NB4 (cell line): ENCODE results near the gene SLC34A2.

ENCODE experiments used
- DNase-seq: peaks from one replicate; pipeline ENCODE4 v3.0.0; 2010; ENCODE audit warnings: low read depth
- H3K4me3 ChIP-seq: one replicate; pipeline ENCODE4 v1.5.1; 2011; ENCODE audit warnings: mild to moderate bottlenecking, low read depth, low read length, moderate library complexity
- CTCF ChIP-seq: IDR thresholded peaks from one replicate; pipeline ENCODE4 v1.5.1; 2012; ENCODE audit warnings: low read depth, low read length
- MAX ChIP-seq: IDR thresholded peaks from 2 replicates; pipeline ENCODE4 v1.6.1; 2011; ENCODE audit warnings: low read depth, low read length
- MYC ChIP-seq: IDR thresholded peaks from 2 replicates; pipeline ENCODE4 v1.6.1; 2011; ENCODE audit warnings: low read depth, low read length
- POLR2A ChIP-seq: IDR thresholded peaks from 2 replicates; pipeline ENCODE4 v1.6.1; 2011; ENCODE audit warnings: mild to moderate bottlenecking; ENCODE audit not compliant: insufficient read length; ENCODE audit errors: extremely low read depth

The SLC34A2 gene

GRCh38 chr4:25704516-25704915, 48.9 kb downstream of the SLC34A2 start:
- no peak for DNase-seq
- no peak for TF ChIP-seq MAX
- H3K4me3 ChIP-seq, result no peak overlapping the region

- TF ChIP-seq MAX (no peak), POLR2A (no peak), CTCF (no peak), MYC (no peak)
- H3K4me3 ChIP-seq, result no peak overlapping the region
- DNase-seq, result no peak
Observed at GRCh38 chr4:25710637-25711036, 55.0 kb downstream of the SLC34A2 start.

- H3K4me3 ChIP-seq, result no peak overlapping the region
- DNase-seq, result no peak
- TF ChIP-seq POLR2A (no peak), MAX (no peak), CTCF (no peak), MYC (no peak)
Observed at GRCh38 chr4:25712611-25713010, 57.0 kb downstream of the SLC34A2 start.

GRCh38 chr4:25713812-25714211, 58.2 kb downstream of the SLC34A2 start:
- H3K4me3 ChIP-seq, result no peak overlapping the region
- no peak for DNase-seq
- TF ChIP-seq CTCF (no peak), MYC (no peak), POLR2A (no peak), MAX (no peak)

GRCh38 chr4:25722964-25723363, 67.3 kb downstream of the SLC34A2 start:
- no peak overlapping the region for H3K4me3 ChIP-seq
- DNase-seq, result no peak
- TF ChIP-seq CTCF (no peak), POLR2A (no peak)

GRCh38 chr4:25723409-25723808, 67.8 kb downstream of the SLC34A2 start:
- DNase-seq, result no peak
- no peak overlapping the region for H3K4me3 ChIP-seq
- TF ChIP-seq CTCF (no peak), MAX (no peak), MYC (no peak), POLR2A (no peak)
